ENCODE data around the gene LYPD5. TPM values are rescaled to one million over a fixed set of nuclear protein-coding genes. Genes with fewer than 3 reads are reported as not detected.

The LYPD5 gene
- polyA plus RNA-seq, 1 donor from 2014 or later: not detected

GRCh38 chr19:43797556-43797955 is 4.7 kb downstream of the LYPD5 start:
- TF ChIP-seq POLR2AphosphoS5 (IDR thresholded peaks at IDR 0.05) (no peak), REST (IDR thresholded peaks at IDR 0.05; ENCODE audit: borderline replicate concordance) (no peak), RAD21 (conservative IDR thresholded peaks at IDR 0.05) (no peak), EP300 (conservative IDR thresholded peaks at IDR 0.05; ENCODE audit: poor library complexity, severe bottlenecking) (no peak), CTCF (IDR thresholded peaks at IDR 0.05; ENCODE audit: poor library complexity, severe bottlenecking) (no peak), TAF1 (IDR thresholded peaks at IDR 0.05; ENCODE audit: low read depth) (no peak), EZH2 (IDR thresholded peaks at IDR 0.05; ENCODE audit: borderline replicate concordance, insufficient read depth, low read length, poor library complexity, severe bottlenecking) (no peak), MXI1 (conservative IDR thresholded peaks at IDR 0.05; ENCODE audit: poor library complexity, severe bottlenecking) (no peak), SMC3 (conservative IDR thresholded peaks at IDR 0.05; ENCODE audit: poor library complexity) (no peak)

GRCh38 chr19:43797118-43797517 is 5.1 kb downstream of the LYPD5 start:
- Histone ChIP-seq H3K79me2 (replicated peaks; ENCODE audit: insufficient read depth, low read length) (no peaks in the 10 kb centered on the region), H3K4me3 (ENCODE audit: low read length) (no peak overlapping the region), H3K9ac (ENCODE audit: low read length) (no peak overlapping the region), H3K27me3 (ENCODE audit: insufficient read depth, low read depth, low read length) (peaks cover 30% of the 10 kb centered on the region), H2AFZ (ENCODE audit: low read depth, low read length) (no peak overlapping the region), H3K9me2 (ENCODE audit: insufficient read depth, low read length) (no peaks in the 10 kb centered on the region), H3K4me2 (ENCODE audit: low read length) (no peak overlapping the region), H4K20me1 (ENCODE audit: insufficient read depth) (no peaks in the 10 kb centered on the region), H3K36me3 (ENCODE audit: insufficient read depth, low read length) (no peaks in the 10 kb centered on the region), H3K9me3 (ENCODE audit: low read length) (no peaks in the 10 kb centered on the region), H3F3A (ENCODE audit: insufficient read depth, low read length, poor library complexity, severe bottlenecking) (no peaks in the 10 kb centered on the region), H3K27ac (ENCODE audit: low read length) (no peak overlapping the region)
- TF ChIP-seq MXI1 (conservative IDR thresholded peaks at IDR 0.05; ENCODE audit: poor library complexity, severe bottlenecking) (no peak), SMC3 (conservative IDR thresholded peaks at IDR 0.05; ENCODE audit: poor library complexity) (no peak), EP300 (conservative IDR thresholded peaks at IDR 0.05; ENCODE audit: poor library complexity, severe bottlenecking) (no peak), EZH2 (IDR thresholded peaks at IDR 0.05; ENCODE audit: borderline replicate concordance, insufficient read depth, low read length, poor library complexity, severe bottlenecking) (no peak), RAD21 (conservative IDR thresholded peaks at IDR 0.05) (no peak), REST (IDR thresholded peaks at IDR 0.05; ENCODE audit: borderline replicate concordance) (no peak)

More at GRCh38 chr19:43797556-43797955, 4.7 kb downstream of the LYPD5 start:
- H3K27ac ChIP-seq (ENCODE audit: low read length): no peak overlapping the region
- H4K20me1 ChIP-seq (ENCODE audit: insufficient read depth): no peaks in the 10 kb centered on the region
- no peaks in the 10 kb centered on the region for H3K79me2 ChIP-seq (replicated peaks; ENCODE audit: insufficient read depth, low read length)
- no peaks in the 10 kb centered on the region for H3K9me3 ChIP-seq (ENCODE audit: low read length)
- no peaks in the 10 kb centered on the region for H3K36me3 ChIP-seq (ENCODE audit: insufficient read depth, low read length)
- H3K9me2 ChIP-seq (ENCODE audit: insufficient read depth, low read length): no peaks in the 10 kb centered on the region
- no peaks in the 10 kb centered on the region for H3F3A ChIP-seq (ENCODE audit: insufficient read depth, low read length, poor library complexity, severe bottlenecking)
- no peak overlapping the region for H3K4me2 ChIP-seq (ENCODE audit: low read length)
- no peak overlapping the region for H3K9ac ChIP-seq (ENCODE audit: low read length)
- no peak overlapping the region for H2AFZ ChIP-seq (ENCODE audit: low read depth, low read length)
- H3K4me3 ChIP-seq (ENCODE audit: low read length): no peak overlapping the region
- peaks cover 30% of the 10 kb centered on the region for H3K27me3 ChIP-seq (ENCODE audit: insufficient read depth, low read depth, low read length)

Measured in neural cell (in vitro differentiated cells).